Endodermal cell (in vitro differentiated cells): ENCODE data around the gene FXR1. TPM values are rescaled to one million over a fixed set of nuclear protein-coding genes. Genes with fewer than 3 reads are reported as not detected.

Experiments
- DNase-seq: peaks from one replicate; pipeline ENCODE4 v3.0.0-alpha.2; 2017
- H3K27ac ChIP-seq: 2 replicates; pipeline ENCODE4 v1.5.1; 2013; ENCODE audit warnings: mild to moderate bottlenecking, low read depth, low read length, moderate library complexity
- H3K27me3 ChIP-seq: 2 replicates; pipeline ENCODE4 v1.6.1; 2013; ENCODE audit warnings: mild to moderate bottlenecking, low read length, moderate library complexity; ENCODE audit not compliant: insufficient read depth, control insufficient read depth, poor library complexity, severe bottlenecking
- H3K36me3 ChIP-seq: 2 replicates; pipeline ENCODE4 v1.7.0; 2013; ENCODE audit warnings: mild to moderate bottlenecking, low read length, moderate library complexity; ENCODE audit not compliant: control insufficient read depth, insufficient read depth
- H3K4me1 ChIP-seq: one replicate; pipeline ENCODE4 v1.7.0; 2013; ENCODE audit warnings: low read length; ENCODE audit not compliant: control insufficient read depth, insufficient read depth
- H3K4me3 ChIP-seq: 2 replicates; pipeline ENCODE4 v1.5.1; 2013; ENCODE audit warnings: mild to moderate bottlenecking, low read length, moderate library complexity
- H3K9ac ChIP-seq: 2 replicates; pipeline ENCODE4 v1.6.1; 2013; ENCODE audit warnings: mild to moderate bottlenecking, low read length, moderate library complexity; ENCODE audit not compliant: poor library complexity, severe bottlenecking; ENCODE audit errors: extremely low read depth
- H3K9me3 ChIP-seq: 2 replicates; pipeline ENCODE4 v1.6.1; 2013; ENCODE audit warnings: mild to moderate bottlenecking, low read length, moderate library complexity; ENCODE audit not compliant: control insufficient read depth
- H3K27ac Mint-ChIP-seq: 2 replicates; pipeline ENCODE4 v1.8.0; 2020; ENCODE audit warnings: mixed read lengths
- H3K27me3 Mint-ChIP-seq: 2 replicates; pipeline ENCODE4 v1.8.0; 2021; ENCODE audit warnings: mild to moderate bottlenecking, mixed read lengths; ENCODE audit not compliant: insufficient read depth
- H3K36me3 Mint-ChIP-seq: 2 replicates; pipeline ENCODE4 v1.8.0; 2020; ENCODE audit warnings: low read depth, mixed read lengths
- H3K4me1 Mint-ChIP-seq: 2 replicates; pipeline ENCODE4 v1.8.0; 2020; ENCODE audit warnings: mixed read lengths
- H3K4me3 Mint-ChIP-seq: 2 replicates; pipeline ENCODE4 v1.8.0; 2020; ENCODE audit warnings: mild to moderate bottlenecking, moderate library complexity, mixed read lengths
- H3K9me3 Mint-ChIP-seq: 2 replicates; pipeline ENCODE4 v1.8.0; 2020; ENCODE audit warnings: mild to moderate bottlenecking, mixed read lengths
- WGBS, 2 experiments: methylation state at CpG; one replicate each; pipeline versions ENCODE4 v1.1.5 to v1.1.7; 2013; ENCODE audit warnings: missing lambda C conversion rate in 2 of 2, mixed read lengths in 1 of 2; ENCODE audit not compliant: insufficient coverage in 1 of 2, insufficient read length in 1 of 2; 5-methylcytosine and 5-hydroxymethylcytosine counted together
- total RNA-seq, 2 donors: library from RNA; stranded (reverse); fragmentation: NEBNext Ultra II Directional in 1 of 2; extraction: Animal tissue kit (Norgen Biotek cat#: 25700) in 1 of 2; gene quantifications; 2 replicates in 1 of 2; 3 replicates in 1 of 2; pipeline ENCODE4 v1.2.1, GENCODE V29; 2021
- TF ChIP-seq, protein P1 (sequence below): fragments of 200-600 bp; sonication (generic); conservative IDR thresholded peaks from 2 replicates; pipeline ENCODE4 v1.5.0; 2021; ENCODE audit warnings: antibody characterized with exemption, mild to moderate bottlenecking

The FXR1 gene
- total RNA-seq, 2 donors from 2014 or later = 252 to 298 TPM

DNA sequence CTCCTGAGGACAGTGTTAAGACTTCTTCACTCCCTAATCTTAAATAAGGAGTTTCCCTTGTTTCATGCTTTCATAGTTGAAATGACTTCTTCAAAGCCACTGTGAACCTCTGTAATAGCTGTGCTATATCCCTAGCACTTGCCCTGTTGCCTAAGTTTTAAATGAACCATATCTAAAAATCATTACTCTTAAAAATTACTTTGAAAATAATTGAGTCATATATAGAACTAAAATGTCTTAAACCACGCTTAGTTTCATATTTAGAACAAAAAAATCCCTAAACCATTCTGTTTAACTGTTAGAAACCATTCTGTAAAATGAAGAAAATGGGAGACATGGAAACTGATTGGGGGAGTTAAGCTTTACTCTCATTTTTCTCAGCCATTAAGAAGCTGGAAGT is 47.2 kb downstream of the FXR1 start:
- H3K36me3 Mint-ChIP-seq = peaks cover 72% of the 10 kb centered on the region
- TF ChIP-seq, protein P1, sequence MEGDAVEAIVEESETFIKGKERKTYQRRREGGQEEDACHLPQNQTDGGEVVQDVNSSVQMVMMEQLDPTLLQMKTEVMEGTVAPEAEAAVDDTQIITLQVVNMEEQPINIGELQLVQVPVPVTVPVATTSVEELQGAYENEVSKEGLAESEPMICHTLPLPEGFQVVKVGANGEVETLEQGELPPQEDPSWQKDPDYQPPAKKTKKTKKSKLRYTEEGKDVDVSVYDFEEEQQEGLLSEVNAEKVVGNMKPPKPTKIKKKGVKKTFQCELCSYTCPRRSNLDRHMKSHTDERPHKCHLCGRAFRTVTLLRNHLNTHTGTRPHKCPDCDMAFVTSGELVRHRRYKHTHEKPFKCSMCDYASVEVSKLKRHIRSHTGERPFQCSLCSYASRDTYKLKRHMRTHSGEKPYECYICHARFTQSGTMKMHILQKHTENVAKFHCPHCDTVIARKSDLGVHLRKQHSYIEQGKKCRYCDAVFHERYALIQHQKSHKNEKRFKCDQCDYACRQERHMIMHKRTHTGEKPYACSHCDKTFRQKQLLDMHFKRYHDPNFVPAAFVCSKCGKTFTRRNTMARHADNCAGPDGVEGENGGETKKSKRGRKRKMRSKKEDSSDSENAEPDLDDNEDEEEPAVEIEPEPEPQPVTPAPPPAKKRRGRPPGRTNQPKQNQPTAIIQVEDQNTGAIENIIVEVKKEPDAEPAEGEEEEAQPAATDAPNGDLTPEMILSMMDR = no peak

DNA sequence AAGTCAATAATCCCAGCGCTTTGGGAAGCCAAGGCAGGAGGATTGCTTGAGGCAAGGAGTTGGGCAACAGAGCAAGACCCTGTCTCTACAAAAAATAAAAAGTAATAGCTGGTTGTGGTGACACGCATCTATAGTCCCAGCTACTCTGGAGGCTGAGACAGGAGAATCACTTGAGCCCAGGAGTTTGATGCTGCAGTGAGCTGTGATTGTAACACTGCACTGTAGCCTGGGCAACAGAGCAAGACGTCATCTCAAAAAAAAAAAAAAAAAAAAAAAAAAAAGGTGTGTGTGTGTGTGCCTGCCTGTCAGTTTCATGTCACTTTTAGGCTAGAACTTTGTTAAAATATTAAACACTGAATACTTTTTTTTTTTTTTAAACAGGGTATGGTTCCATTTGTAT is 48.6 kb downstream of the FXR1 start:
- H3K9me3 Mint-ChIP-seq = no peaks in the 10 kb centered on the region
- TF ChIP-seq, protein P1 = no peak
- Histone ChIP-seq H3K27ac (no peak overlapping the region), H3K9ac (no peak overlapping the region), H3K9me3 (no peaks in the 10 kb centered on the region), H3K4me3 (no peak overlapping the region), H3K4me1 (no peaks in the 10 kb centered on the region), H3K27me3 (no peaks in the 10 kb centered on the region), H3K36me3 (peaks cover 91% of the 10 kb centered on the region)
- H3K36me3 Mint-ChIP-seq = peaks cover 71% of the 10 kb centered on the region
- H3K27ac Mint-ChIP-seq = no peak overlapping the region
- no peak overlapping the region for H3K4me3 Mint-ChIP-seq
- H3K27me3 Mint-ChIP-seq = no peaks in the 10 kb centered on the region
- H3K4me1 Mint-ChIP-seq = no peaks in the 10 kb centered on the region
- 96 to 100% methylated on average over 2 of the region's 3 CpGs for WGBS, 2 experiments
- no peak for DNase-seq

More for the DNA sequence above, 47.2 kb downstream of the FXR1 start:
- H3K4me3 Mint-ChIP-seq = no peak overlapping the region
- Histone ChIP-seq H3K4me3 (no peak overlapping the region), H3K36me3 (peaks cover 87% of the 10 kb centered on the region), H3K27ac (no peak overlapping the region), H3K4me1 (no peaks in the 10 kb centered on the region), H3K9ac (no peak overlapping the region), H3K9me3 (no peaks in the 10 kb centered on the region), H3K27me3 (no peaks in the 10 kb centered on the region)
- H3K4me1 Mint-ChIP-seq = no peaks in the 10 kb centered on the region
- H3K27ac Mint-ChIP-seq = no peak overlapping the region
- no peaks in the 10 kb centered on the region for H3K9me3 Mint-ChIP-seq
- no peak for DNase-seq
- WGBS, 2 experiments = 100% methylated on average over 1 of the region's 1 CpG; no CpG with 5 or more reads in 1 of the 2 experiments
- H3K27me3 Mint-ChIP-seq = no peaks in the 10 kb centered on the region

DNA sequence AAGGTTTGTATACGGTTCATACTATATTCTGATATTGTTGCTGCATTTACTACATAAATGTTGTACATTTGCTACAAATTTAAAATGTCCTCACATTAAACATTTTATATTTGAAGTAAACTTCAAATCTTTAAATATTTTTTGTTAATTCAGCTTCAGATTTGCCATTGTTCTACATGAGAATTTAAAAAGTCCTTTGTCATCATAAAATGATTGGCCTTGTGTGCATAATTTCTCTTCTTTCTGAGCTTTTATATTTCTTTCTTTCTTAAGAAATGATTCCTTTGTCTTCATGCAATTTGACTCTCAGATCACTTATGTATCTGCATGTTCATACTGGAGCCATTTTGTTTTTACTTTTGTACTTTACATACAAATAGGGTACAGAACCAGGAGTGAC is 49.1 kb downstream of the FXR1 start:
- no peaks in the 10 kb centered on the region for H3K4me1 ChIP-seq
- Mint-ChIP-seq H3K9me3 (no peaks in the 10 kb centered on the region), H3K4me3 (no peak overlapping the region), H3K27ac (no peak overlapping the region), H3K4me1 (no peaks in the 10 kb centered on the region), H3K36me3 (peaks cover 71% of the 10 kb centered on the region), H3K27me3 (no peaks in the 10 kb centered on the region)
- DNase-seq = no peak
- no peaks in the 10 kb centered on the region for H3K27me3 ChIP-seq
- H3K36me3 ChIP-seq = peaks cover 91% of the 10 kb centered on the region
- H3K9ac ChIP-seq = no peak overlapping the region
- no peak overlapping the region for H3K4me3 ChIP-seq
- H3K9me3 ChIP-seq = no peaks in the 10 kb centered on the region
- TF ChIP-seq, protein P1 = no peak
- WGBS, 2 experiments = no CpG with 5 or more reads among the region's 1 CpG
- no peak overlapping the region for H3K27ac ChIP-seq
